IPS-NIHi11 (cell line): ENCODE data around the gene EXOC4.

Experiments
- DNase-seq: peaks from one replicate; pipeline ENCODE4 v3.0.0; 2012; ENCODE audit warnings: mixed read lengths, low spot score

Gene EXOC4

GRCh38 chr7:133539016-133539415, 286.1 kb downstream of the EXOC4 start:
- no peak for DNase-seq

- no peak for DNase-seq
Measured at GRCh38 chr7:133540096-133540860, 287.4 kb downstream of the EXOC4 start.

DNA sequence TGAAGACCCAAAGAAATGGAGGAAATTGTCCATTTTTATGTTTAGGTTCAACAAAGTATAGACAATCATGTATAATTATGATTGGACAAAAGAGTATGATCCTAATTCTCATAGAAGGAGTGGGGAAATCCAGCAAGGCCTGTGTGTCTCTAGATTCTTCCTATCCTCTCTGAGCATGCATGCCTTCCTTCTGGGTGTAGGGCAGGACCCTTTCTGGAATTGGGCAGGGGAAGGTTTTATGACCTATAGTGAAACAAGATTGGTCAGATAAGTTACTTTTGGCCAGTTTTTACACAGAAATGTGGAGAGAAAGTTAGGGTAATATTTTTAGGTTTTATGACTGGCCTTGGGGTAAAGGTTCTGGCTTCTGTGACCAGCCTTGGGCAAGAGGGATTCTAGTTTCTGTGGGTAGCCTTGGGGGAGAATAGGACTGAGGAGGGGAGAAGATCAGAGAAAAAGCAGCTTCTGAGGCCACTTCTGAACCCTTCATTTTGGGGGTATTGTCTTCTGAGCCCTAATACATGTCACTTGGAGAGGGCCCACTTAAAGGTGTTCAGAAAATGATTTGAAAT, 289.4 kb downstream of the EXOC4 start:
- no peak for DNase-seq

DNA sequence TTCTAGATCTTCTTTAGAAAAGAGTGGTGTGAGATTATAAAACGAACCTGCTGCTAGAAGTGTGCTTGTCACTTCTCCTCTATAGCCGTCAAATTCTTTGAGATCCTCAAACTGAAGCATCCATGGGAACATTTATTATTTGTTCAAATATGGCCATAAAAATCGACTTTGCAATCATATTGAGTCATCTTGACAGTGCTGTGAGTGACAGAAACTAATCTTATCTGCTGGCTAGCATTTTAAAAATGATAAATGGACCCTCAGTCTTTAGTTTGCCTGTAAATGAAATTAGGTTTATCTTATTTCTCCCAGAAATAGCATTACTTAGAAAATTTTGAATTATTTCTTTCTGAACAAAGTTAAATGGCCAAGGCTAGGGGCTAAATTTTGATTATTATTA, 290.8 kb downstream of the EXOC4 start:
- no peak for DNase-seq

DNA sequence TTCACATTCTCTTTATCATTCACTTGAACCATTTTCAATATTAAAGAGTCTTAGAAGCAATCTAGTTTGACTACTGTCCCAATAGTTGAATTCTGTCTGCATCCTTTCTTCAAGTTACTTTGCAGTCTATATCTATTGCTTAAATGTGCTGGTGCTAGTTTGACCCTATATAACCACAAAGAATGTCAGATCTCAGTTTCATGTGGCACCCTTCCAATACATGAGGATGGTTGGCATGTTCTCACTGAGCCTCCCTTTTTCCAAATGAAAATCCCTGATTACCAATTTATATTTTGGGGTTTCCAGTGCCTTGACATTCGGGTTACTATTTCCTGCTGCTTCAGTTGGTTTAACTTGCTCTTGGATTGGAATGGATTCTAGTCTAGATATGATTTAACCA, 292.7 kb downstream of the EXOC4 start:
- DNase-seq: no peak

DNA sequence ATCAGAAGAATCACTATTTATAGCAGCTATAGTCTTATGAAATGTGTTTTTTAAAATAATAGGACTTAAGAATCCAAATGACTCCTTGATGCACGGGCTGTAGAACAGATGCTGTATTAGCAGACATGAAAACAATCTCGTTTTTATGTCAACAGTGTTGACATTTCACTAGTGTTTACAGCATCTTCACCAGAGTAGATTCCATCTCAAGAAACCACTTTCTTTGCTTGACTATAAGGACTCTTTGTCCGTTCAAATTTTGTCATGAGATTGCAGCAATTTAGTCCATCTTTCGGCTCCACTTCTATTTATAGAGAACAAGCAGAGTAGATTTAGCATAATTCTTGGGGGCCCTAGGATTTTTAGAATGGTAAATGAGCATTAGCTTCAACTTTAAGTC, 295.1 kb downstream of the EXOC4 start:
- DNase-seq: no peak

GRCh38 chr7:133549633-133550032, 296.8 kb downstream of the EXOC4 start:
- no peak for DNase-seq

DNA sequence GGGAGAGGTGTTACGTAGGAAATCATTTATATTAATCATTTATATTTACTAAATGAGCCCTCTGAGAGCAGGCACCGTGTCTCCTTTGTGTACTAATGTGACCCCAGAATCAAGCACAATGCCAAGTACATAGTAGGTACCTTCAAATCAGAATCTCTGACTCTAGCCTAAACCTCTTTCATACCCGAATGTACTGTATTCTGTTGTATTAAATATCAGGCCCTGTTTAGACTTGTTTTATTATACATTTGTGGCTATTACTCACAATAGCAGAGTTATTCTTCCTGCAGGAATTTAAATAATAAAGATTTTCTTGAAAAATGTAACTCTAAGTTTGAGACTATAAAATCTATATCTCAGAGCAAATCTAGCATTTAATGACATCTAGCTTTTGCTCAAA, 297.3 kb downstream of the EXOC4 start:
- no peak for DNase-seq

GRCh38 chr7:133550811-133551210, 297.9 kb downstream of the EXOC4 start:
- no peak for DNase-seq

DNA sequence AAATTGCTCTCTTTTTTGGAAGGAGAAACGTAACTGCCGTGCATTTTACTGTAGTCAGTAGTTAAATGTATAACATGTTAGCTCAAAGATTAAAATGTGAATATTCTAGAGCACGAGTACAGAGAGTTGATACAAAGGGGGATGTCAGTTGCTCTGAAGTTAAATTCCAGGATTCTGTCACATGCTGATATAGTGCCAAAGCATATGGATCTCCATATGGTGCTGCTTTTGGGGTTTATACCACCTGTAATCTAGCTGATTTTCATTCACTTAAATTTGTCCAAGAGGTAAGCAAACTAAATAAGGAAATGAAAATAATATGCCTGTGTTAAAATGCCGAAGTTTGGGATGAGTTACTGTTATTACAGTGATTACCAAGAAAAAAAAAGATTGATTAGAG, 298.6 kb downstream of the EXOC4 start:
- no peak for DNase-seq

DNA sequence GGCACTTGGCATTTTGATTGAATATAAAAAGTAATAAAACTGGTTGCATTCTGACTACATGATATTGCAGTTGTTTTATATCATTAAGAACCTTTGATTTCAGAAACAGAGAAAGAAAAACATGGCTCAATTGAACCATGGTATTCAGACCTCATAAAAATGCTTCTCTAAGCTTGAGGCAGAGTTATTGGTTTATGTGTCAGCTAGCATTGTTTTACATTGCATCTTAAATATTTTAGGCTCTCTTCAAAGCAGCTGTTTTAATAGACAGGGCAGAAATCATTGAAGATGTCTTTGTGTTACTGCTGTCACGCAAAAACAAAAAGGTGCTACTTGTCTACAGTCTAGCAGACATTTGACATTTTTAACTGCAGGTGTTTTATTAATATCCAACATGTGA, 299.2 kb downstream of the EXOC4 start:
- DNase-seq: no peak

- DNase-seq: no peak
Measured at GRCh38 chr7:133554330-133554729, 301.5 kb downstream of the EXOC4 start.

DNA sequence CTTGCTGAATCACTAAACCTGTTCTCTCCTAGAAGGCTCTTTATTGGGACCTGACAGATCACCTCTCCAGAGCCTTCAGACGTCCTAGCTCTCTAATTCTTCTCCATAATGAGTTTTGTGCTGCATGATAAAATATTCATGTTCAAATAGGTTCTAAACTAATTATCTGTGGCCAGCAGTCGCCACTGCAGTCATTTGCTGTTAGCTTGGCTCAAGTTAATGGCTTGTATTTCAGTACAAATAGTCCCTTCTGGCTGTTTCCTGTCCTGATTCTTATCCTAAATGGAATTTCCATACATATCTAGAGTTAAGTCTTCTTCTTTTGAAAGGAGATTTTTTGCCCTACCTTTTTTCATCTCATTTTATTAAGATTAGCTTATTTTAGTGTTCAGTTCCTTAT, 303.2 kb downstream of the EXOC4 start:
- DNase-seq: no peak

- no peak for DNase-seq
Measured at GRCh38 chr7:133556553-133556952, 303.7 kb downstream of the EXOC4 start.

- DNase-seq: no peak
Measured at GRCh38 chr7:133560900-133561299, 308.0 kb downstream of the EXOC4 start.

DNA sequence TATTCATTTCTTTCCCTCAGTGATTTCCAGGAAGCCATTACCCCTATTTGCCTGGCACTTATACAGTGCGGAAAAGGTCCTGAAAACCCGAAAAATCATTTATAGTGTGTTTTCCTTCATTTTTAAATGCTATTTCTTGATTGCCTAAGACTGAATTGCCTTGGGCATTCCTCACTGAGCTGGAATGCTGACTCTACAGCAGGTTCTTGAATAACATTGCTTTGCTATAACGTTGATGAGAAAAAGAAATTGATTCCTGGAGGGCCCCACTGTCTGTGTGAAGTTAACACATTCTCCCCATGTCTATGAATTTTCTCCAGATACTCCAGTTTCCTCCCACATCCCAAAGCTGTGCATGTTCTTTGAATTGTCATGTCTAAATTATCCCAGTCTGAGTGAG, 308.5 kb downstream of the EXOC4 start:
- DNase-seq: no peak

GRCh38 chr7:133562621-133563020, 309.7 kb downstream of the EXOC4 start:
- DNase-seq: no peak

DNA sequence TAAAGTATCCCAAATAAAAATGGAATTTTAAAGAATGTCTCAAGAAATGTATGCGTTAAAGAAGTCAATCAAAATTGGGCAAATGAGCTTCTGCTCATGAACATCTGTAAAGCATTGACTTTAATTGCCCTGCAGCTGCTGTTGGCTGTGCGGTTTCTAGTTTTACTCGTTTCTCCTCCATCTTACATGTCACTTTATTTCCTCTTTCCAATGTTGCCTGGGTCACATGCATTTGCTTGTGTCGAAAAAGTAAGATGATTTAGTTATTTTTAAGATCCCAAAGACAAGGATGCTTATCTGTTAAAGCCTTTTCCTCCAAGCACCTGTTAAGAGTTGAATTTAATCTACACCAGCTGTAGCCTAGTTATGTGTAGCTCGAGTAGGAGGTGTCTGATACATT, 310.4 kb downstream of the EXOC4 start:
- DNase-seq: no peak

GRCh38 chr7:133564484-133564883, 311.6 kb downstream of the EXOC4 start:
- no peak for DNase-seq

- no peak for DNase-seq
Measured at GRCh38 chr7:133568544-133568943, 315.7 kb downstream of the EXOC4 start.

- DNase-seq: no peak
Measured at GRCh38 chr7:133570321-133570720, 317.4 kb downstream of the EXOC4 start.

DNA sequence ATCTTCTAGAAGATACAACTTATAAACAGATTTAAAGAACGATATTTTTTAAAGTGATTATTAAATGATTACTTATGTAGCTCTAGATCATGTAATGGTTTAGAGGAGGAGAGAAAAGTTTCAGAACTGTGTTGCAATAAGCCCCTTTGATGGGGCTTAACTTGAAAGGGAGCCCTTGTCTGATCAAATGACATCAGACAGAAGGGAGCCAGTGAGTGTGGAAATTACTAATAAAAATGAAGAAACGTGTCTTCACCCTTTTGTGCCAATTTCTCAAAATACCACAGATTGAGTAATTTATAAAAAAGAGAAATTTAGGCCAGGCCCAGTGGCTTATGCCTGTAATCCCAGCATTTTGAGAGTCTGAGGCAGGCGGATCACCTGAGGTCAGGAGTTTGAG, 318.2 kb downstream of the EXOC4 start:
- DNase-seq: no peak

DNA sequence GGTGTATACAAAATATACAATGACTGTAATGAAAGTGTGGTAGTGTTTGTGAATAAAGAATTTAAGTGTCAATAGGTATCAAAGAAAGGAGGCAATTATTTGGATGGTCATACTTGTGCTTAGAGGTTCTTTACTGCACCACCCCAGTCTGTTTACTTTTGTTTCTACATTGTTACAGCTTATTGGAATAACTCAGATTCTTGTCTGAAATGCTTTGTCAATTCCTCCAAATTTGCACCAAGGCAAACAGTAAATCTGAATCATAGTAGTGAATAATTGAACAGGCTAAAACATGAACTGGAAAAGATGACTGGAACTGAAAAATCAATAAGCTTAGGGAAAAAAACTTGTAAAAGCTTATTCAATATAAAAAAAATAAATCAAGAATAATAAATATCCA, 319.2 kb downstream of the EXOC4 start:
- no peak for DNase-seq

DNA sequence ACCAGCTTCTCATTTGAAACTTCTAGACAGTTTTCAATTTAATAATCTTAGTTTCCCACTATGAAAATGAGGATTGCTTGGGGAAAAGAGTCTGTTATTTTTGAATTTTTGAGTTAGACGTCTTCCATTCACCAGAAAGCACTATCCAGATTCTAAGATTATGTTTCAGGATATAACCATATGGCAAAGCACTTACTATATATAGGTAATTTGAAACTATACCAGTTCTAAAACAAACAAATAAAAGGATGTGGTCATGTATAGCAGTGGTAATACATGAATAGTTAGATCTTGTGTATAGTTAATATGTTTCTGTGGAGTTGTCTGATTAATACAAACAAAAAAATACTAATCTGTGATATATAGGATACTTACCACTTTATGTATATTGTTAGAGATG, 320.0 kb downstream of the EXOC4 start:
- DNase-seq: no peak
